ENCODE data around the gene SNX27. TPM values are rescaled to one million over a fixed set of nuclear protein-coding genes. Genes with fewer than 3 reads are reported as not detected.
"Not testable (repeated sequence)": the region's sequence is repeated elsewhere in the genome, so short reads cannot be mapped to it uniquely, and the experiment has no call there.

The SNX27 gene
- polyA plus RNA-seq, 1 donor from 2014 or later: 12.9 TPM

DNA sequence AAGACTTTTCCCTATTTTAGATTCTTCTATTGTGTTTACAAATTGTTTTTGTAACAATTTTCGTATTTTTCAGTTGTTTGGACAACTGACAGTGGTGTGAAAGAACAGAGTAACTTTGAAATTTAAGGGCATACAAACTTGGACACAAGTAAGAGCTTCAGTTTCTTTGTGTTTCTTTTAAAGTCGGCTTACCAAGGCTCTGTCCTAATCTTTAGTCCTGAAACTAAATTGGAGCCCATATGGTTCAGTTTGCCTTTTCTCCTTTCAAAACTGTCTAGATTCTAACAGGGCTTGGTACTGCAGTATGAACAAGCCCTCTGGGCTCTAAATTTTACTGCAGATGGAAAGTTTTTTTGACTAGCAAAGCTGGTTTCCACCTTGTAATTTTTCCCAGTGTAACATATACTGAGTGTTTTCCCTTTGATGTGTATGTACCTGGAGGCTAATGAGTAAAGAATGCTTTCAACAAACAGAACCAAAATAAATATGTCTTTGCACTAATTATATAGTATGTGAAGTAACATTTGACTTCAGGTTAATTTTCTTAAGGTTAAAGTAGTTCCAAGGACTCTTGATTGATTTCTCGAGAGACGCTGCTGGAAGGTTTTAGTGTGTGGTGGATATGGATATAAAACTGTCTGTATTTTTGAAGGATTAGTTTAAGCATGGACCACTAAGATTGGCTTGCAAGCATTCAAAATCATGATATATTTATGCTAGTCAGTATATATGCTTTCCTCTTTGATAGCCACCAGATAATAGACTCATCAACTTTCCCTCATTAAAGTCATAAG lies 4.1 kb downstream of the SNX27 start:
- Mint-ChIP-seq H3K4me1 (peaks cover 26 to 43% (median 29%) of the 10 kb centered on the region in 3 donors), H3K27ac (no peak overlapping the region), H3K36me3 (peaks cover 5% of the 10 kb centered on the region), H3K4me3 (peak overlapping the region in 1 of 4 donors; percentile 85), H3K27me3 (no peaks in the 10 kb centered on the region), H3K9me3 (no peaks in the 10 kb centered on the region)

DNA sequence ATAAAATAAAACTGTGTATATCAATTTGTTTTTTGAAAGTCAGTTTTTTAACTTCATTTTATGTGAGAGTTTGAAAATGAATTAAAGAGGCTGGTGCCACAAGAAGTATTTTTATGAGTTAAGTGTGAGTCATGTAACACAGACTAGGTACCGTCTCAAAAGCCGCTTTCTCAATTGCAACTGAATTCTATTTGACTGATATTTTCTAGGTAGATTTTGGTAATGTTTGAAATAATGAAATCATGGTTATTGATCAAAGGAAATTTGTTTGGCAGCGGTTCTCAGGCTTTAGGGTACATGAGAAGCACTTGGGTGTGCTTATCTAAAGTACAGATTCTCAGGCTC lies 4.6 kb downstream of the SNX27 start:
- peak overlapping the region in 1 of 4 donors; percentile 85 for H3K4me3 Mint-ChIP-seq
- peaks cover 26 to 46% (median 33%) of the 10 kb centered on the region in 3 donors for H3K4me1 Mint-ChIP-seq
- no peaks in the 10 kb centered on the region for H3K27me3 Mint-ChIP-seq
- no peak overlapping the region for H3K27ac Mint-ChIP-seq
- H3K9me3 Mint-ChIP-seq: no peaks in the 10 kb centered on the region
- peaks cover 5% of the 10 kb centered on the region for H3K36me3 Mint-ChIP-seq

- Mint-ChIP-seq H3K36me3 (peaks cover 2% of the 10 kb centered on the region), H3K27me3 (no peaks in the 10 kb centered on the region), H3K4me3 (peak overlapping the region in 1 of 4 donors; percentile 70), H3K27ac (no peak overlapping the region), H3K9me3 (no peaks in the 10 kb centered on the region), H3K4me1 (peaks cover 22 to 41% (median 35%) of the 10 kb centered on the region in 3 donors)
Measured at GRCh38 chr1:151618003-151618402, 6.2 kb downstream of the SNX27 start.

- Mint-ChIP-seq H3K36me3 (peaks cover 2% of the 10 kb centered on the region), H3K27me3 (no peaks in the 10 kb centered on the region), H3K27ac (no peak overlapping the region), H3K4me3 (no peak overlapping the region), H3K9me3 (no peaks in the 10 kb centered on the region), H3K4me1 (peaks cover 20 to 37% (median 35%) of the 10 kb centered on the region in 3 donors)
Measured at GRCh38 chr1:151618470-151618869, 6.6 kb downstream of the SNX27 start.

DNA sequence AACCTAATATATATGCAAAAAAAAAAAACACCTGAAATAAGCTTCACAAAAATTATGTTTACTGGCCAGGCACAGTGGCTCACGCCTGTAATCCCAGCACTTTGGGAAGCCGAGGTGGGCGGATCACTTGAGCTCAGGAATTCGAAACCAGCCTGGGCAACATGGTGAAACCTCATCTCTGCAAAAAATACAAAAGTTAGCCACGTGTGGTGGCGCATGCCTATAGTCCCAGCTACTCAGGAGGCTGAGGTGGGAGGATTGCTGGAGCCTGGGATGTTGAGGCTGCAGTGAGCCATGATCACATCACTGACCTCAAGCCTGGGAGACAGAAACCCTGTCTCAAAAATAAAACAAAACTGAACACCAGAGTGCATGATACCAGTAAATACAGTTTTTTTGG lies 7.1 kb downstream of the SNX27 start:
- not testable (repeated sequence) for H3K9me3 Mint-ChIP-seq, H3K36me3 Mint-ChIP-seq, H3K27me3 Mint-ChIP-seq, H3K27ac Mint-ChIP-seq, H3K4me3 Mint-ChIP-seq
- peaks cover 18 to 33% (median 31%) of the 10 kb centered on the region in 3 donors for H3K4me1 Mint-ChIP-seq

GRCh38 chr1:151619489-151620093 lies 7.7 kb downstream of the SNX27 start:
- Mint-ChIP-seq H3K9me3 (no peaks in the 10 kb centered on the region), H3K36me3 (peaks cover 2% of the 10 kb centered on the region), H3K4me3 (no peak overlapping the region), H3K27ac (no peak overlapping the region), H3K27me3 (no peaks in the 10 kb centered on the region), H3K4me1 (peaks cover 18 to 31% (median 29%) of the 10 kb centered on the region in 3 donors)

- peak overlapping the region in 1 of 3 donors; percentile 38 for H3K27ac Mint-ChIP-seq
- no peak overlapping the region for H3K4me3 Mint-ChIP-seq
- H3K9me3 Mint-ChIP-seq: no peaks in the 10 kb centered on the region
- H3K27me3 Mint-ChIP-seq: no peaks in the 10 kb centered on the region
- H3K36me3 Mint-ChIP-seq: peaks cover 1% of the 10 kb centered on the region
- H3K4me1 Mint-ChIP-seq: peaks cover 16 to 30% (median 28%) of the 10 kb centered on the region in 3 donors
Measured at GRCh38 chr1:151620286-151620685, 8.4 kb downstream of the SNX27 start.

DNA sequence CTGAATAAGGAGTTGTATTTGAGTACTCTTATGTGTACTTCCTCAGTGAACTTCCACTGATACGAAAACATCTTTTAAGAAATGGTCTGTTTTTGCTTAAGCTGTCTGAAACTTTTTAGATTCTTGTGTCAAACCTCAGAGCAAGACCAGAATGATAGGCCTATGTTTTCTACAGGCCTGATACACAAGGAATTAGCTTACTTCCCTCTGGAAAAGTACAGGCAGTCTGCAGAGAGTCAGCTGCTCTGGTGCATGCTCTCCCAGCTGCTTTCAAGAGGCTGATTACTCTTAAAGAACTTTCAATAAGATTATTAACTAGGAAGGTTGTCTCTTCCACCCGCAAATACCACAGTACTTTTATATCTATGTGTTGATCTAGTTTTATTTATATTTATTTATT lies 9.5 kb downstream of the SNX27 start:
- H3K9me3 Mint-ChIP-seq: no peaks in the 10 kb centered on the region
- H3K27me3 Mint-ChIP-seq: no peaks in the 10 kb centered on the region
- H3K4me1 Mint-ChIP-seq: peaks cover 10 to 22% (median 21%) of the 10 kb centered on the region in 3 donors
- H3K36me3 Mint-ChIP-seq: no peaks in the 10 kb centered on the region
- no peak overlapping the region for H3K27ac Mint-ChIP-seq
- no peak overlapping the region for H3K4me3 Mint-ChIP-seq

GRCh38 chr1:151624783-151625182 lies 12.9 kb downstream of the SNX27 start:
- H3K27me3 Mint-ChIP-seq: no peaks in the 10 kb centered on the region
- H3K4me3 Mint-ChIP-seq: no peak overlapping the region
- no peaks in the 10 kb centered on the region for H3K9me3 Mint-ChIP-seq
- H3K27ac Mint-ChIP-seq: no peak overlapping the region
- peaks cover 3% of the 10 kb centered on the region for H3K36me3 Mint-ChIP-seq
- peaks cover 4 to 22% (median 12%) of the 10 kb centered on the region in 3 donors for H3K4me1 Mint-ChIP-seq

DNA sequence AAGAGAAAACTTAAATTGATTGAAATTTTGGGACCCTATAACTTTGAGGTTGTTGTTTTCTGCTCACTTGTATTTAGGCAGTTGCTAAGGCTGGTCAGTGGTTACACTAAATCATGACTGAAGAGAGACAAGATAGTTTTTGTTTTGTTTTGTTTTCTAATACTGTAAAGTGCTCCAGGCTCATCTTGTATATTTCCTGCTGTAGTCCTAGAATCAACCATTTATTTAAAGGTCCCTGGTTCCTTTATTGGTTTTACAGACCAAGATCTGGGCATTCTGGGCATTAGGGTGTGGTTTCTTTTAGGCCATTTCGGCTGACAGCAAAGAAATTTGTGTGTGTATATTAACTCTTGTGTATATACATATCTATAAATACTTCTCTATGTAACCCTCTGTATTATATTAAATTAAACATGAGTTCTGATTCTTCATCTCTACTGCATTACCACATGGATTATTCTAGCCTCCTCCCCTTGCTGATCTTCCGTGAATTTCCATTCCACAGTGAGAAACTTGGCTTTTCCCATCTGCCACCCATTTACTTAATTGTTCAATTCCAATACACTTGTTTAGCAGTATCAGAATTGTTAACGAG lies 15.0 kb downstream of the SNX27 start:
- Mint-ChIP-seq H3K36me3 (peaks cover 6% of the 10 kb centered on the region), H3K4me1 (peaks cover 4 to 14% (median 5%) of the 10 kb centered on the region in 3 donors), H3K27me3 (no peaks in the 10 kb centered on the region), H3K27ac (no peak overlapping the region), H3K9me3 (no peaks in the 10 kb centered on the region), H3K4me3 (no peak overlapping the region)

DNA sequence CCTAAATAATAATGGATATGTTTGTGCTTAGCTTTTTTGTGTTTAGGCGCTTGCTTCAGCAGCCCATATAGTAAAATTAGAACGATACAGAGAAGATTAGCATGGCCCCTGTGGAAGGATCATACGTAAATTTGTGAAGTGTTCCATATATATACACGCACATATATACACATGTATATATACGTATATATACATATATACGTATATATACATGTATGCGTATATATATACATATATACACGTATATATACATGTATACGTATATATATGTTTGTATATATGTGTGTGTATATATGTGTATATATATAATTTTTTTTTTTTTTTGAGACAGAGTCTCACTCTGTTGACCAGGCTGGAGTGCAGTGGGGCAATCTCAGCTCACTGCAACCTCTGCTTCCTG lies 17.4 kb downstream of the SNX27 start:
- Mint-ChIP-seq H3K4me1 (peaks cover 4 to 11% (median 6%) of the 10 kb centered on the region in 3 donors), H3K36me3 (peaks cover 8% of the 10 kb centered on the region), H3K27ac (no peak overlapping the region)

GRCh38 chr1:151635479-151636072 lies 23.7 kb downstream of the SNX27 start:
- Mint-ChIP-seq H3K4me1 (peaks cover 7 to 14% (median 8%) of the 10 kb centered on the region in 3 donors), H3K27me3 (no peaks in the 10 kb centered on the region), H3K9me3 (no peaks in the 10 kb centered on the region), H3K27ac (no peak overlapping the region), H3K4me3 (peak overlapping the region in 1 of 4 donors; percentile 7), H3K36me3 (peaks cover 11% of the 10 kb centered on the region)

More for the DNA sequence above, 17.4 kb downstream of the SNX27 start:
- Mint-ChIP-seq H3K4me3 (no peak overlapping the region), H3K27me3 (no peaks in the 10 kb centered on the region), H3K9me3 (no peaks in the 10 kb centered on the region)

- Mint-ChIP-seq H3K27ac (no peak overlapping the region), H3K27me3 (no peaks in the 10 kb centered on the region)
Measured at GRCh38 chr1:151638074-151638775, 26.4 kb downstream of the SNX27 start.

DNA sequence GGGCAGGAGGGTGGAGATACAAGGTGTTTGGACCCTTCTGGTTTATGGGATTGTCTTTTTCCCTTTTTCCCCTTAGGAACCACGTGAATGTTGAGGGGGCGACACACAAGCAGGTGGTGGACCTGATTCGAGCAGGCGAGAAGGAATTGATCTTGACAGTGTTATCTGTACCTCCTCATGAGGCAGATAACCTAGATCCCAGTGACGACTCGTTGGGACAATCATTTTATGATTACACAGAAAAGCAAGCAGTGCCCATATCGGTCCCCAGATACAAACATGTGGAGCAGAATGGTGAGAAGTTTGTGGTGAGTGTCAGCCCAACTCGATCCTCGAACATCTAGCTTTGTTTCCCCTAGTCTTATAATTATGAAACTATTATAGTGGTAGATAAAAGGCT lies 27.0 kb downstream of the SNX27 start:
- Mint-ChIP-seq H3K27me3 (no peaks in the 10 kb centered on the region), H3K4me1 (peaks cover 4 to 14% (median 12%) of the 10 kb centered on the region in 3 donors), H3K36me3 (peaks cover 11% of the 10 kb centered on the region), H3K4me3 (no peak overlapping the region), H3K27ac (no peak overlapping the region), H3K9me3 (no peaks in the 10 kb centered on the region)

More at GRCh38 chr1:151638074-151638775, 26.4 kb downstream of the SNX27 start:
- H3K4me3 Mint-ChIP-seq: no peak overlapping the region
- H3K4me1 Mint-ChIP-seq: peaks cover 4 to 15% (median 12%) of the 10 kb centered on the region in 3 donors
- H3K36me3 Mint-ChIP-seq: peaks cover 13% of the 10 kb centered on the region
- no peaks in the 10 kb centered on the region for H3K9me3 Mint-ChIP-seq
